ENCODE measurements around the gene ANKRD31. TPM values are rescaled to one million over a fixed set of nuclear protein-coding genes. Genes with fewer than 3 reads are reported as not detected.
"Not testable (repeated sequence)": the region's sequence is repeated elsewhere in the genome, so short reads cannot be mapped to it uniquely, and the experiment has no call there.

The ANKRD31 gene
- total and polyA plus RNA-seq, 11 donors: 0.04 to 0.17 (median 0.09) TPM; not detected in 5

- H3K4me3 ChIP-seq: no peak overlapping the region
- ATAC-seq (no peak), DNase-seq (no peak)
- H3K4me1 ChIP-seq: no peaks in the 10 kb centered on the region
- TF ChIP-seq, protein P1, sequence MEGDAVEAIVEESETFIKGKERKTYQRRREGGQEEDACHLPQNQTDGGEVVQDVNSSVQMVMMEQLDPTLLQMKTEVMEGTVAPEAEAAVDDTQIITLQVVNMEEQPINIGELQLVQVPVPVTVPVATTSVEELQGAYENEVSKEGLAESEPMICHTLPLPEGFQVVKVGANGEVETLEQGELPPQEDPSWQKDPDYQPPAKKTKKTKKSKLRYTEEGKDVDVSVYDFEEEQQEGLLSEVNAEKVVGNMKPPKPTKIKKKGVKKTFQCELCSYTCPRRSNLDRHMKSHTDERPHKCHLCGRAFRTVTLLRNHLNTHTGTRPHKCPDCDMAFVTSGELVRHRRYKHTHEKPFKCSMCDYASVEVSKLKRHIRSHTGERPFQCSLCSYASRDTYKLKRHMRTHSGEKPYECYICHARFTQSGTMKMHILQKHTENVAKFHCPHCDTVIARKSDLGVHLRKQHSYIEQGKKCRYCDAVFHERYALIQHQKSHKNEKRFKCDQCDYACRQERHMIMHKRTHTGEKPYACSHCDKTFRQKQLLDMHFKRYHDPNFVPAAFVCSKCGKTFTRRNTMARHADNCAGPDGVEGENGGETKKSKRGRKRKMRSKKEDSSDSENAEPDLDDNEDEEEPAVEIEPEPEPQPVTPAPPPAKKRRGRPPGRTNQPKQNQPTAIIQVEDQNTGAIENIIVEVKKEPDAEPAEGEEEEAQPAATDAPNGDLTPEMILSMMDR (IDR thresholded peaks at IDR 0.05): no peak
- no peak for TF ChIP-seq POLR2A (IDR thresholded peaks at IDR 0.05)
- H3K36me3 ChIP-seq: no peaks in the 10 kb centered on the region
- intact Hi-C loops (cut with DNase I): loop anchor here in 1 of 10 donors (10.0 kb wide), 1 partner anchor 206 kb away; the partner anchor contains the start of gene GCNT4
- H3K9me3 ChIP-seq: peaks cover 0 to 12% (median 0%) of the 10 kb centered on the region in 12 donors
- H3K27me3 ChIP-seq: peaks cover 0 to 1% (median 0%) of the 10 kb centered on the region in 9 donors
- 84 to 96% (median 87%) methylated on average over 2 of the region's 2 CpGs for WGBS, 4 donors
- no peak overlapping the region for H3K27ac ChIP-seq
Observed at GRCh38 chr5:75260708-75261107, 24.0 kb upstream of the ANKRD31 start.

DNA sequence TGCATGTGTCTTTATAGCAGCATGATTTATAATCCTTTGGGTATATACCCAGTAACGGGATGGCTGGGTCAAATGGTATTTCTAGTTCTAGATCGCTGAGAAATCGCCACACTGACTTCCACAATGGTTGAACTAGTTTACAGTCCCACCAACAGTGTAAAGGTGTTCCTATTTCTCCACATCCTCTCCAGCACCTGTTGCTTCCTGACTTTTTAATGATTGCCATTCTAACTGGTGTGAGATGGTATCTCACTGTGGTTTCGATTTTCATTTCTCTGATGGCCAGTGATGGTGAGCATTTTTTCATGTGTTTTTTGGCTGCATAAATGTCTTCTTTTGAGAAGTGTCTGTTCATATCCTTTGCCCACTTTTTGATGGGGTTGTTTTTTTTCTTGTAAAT lies 13.8 kb upstream of the ANKRD31 start:
- H3K27ac ChIP-seq; DNase-seq; H3K4me3 ChIP-seq; H3K36me3 ChIP-seq; H3K9me3 ChIP-seq; ATAC-seq; intact Hi-C loops (cut with DNase I); H3K4me1 ChIP-seq: not testable (repeated sequence)
- H3K27me3 ChIP-seq: peaks cover 0 to 15% (median 0%) of the 10 kb centered on the region in 9 donors
- 67 to 85% (median 80%) methylated on average over 4 of the region's 4 CpGs for WGBS, 4 donors

- ATAC-seq: no peak
- Histone ChIP-seq H3K27ac (no peak overlapping the region), H3K9me3 (no peaks in the 10 kb centered on the region), H3K36me3 (no peaks in the 10 kb centered on the region), H3K4me1 (no peaks in the 10 kb centered on the region), H3K27me3 (peaks cover 0 to 12% (median 0%) of the 10 kb centered on the region in 9 donors), H3K4me3 (no peak overlapping the region)
- WGBS, 4 donors: 86 to 97% (median 91%) methylated on average over 2 of the region's 2 CpGs
- intact Hi-C loops (cut with DNase I): no loop called here
- no peak for TF ChIP-seq POLR2A (IDR thresholded peaks at IDR 0.05)
- TF ChIP-seq, protein P1 (IDR thresholded peaks at IDR 0.05): no peak
- DNase-seq: no peak
Observed at GRCh38 chr5:75245023-75245422, 8.3 kb upstream of the ANKRD31 start.

DNA sequence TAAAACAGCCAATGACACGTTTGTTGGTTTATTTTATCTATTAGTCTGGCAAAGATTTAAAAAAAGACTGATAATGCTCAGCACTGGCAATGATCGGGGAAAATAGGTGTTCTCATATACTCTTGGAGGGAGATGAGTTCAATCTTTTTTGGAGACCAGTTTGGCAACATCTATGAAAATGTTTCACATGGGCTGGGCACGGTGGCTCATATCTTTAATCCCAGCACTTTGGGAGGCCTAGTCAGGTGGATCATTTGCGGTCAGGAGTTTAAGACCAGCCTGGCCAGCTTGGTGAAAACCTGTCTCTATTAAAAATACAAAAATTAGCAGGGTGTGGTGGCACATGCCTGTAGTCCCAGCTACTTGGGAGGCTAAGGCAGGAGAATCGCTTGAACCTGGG lies 6.8 kb upstream of the ANKRD31 start:
- DNase-seq (no peak), ATAC-seq (no peak)
- intact Hi-C loops (cut with DNase I): no loop called here
- Histone ChIP-seq H3K27ac (no peak overlapping the region), H3K36me3 (no peaks in the 10 kb centered on the region), H3K27me3 (peaks cover 0 to 8% (median 0%) of the 10 kb centered on the region in 9 donors), H3K4me3 (no peak overlapping the region), H3K4me1 (no peaks in the 10 kb centered on the region), H3K9me3 (no peaks in the 10 kb centered on the region)
- TF ChIP-seq, protein P1 (IDR thresholded peaks at IDR 0.05): no peak
- no peak for TF ChIP-seq POLR2A (IDR thresholded peaks at IDR 0.05)
- 80 to 87% (median 82%) methylated on average over 5 of the region's 5 CpGs for WGBS, 4 donors

DNA sequence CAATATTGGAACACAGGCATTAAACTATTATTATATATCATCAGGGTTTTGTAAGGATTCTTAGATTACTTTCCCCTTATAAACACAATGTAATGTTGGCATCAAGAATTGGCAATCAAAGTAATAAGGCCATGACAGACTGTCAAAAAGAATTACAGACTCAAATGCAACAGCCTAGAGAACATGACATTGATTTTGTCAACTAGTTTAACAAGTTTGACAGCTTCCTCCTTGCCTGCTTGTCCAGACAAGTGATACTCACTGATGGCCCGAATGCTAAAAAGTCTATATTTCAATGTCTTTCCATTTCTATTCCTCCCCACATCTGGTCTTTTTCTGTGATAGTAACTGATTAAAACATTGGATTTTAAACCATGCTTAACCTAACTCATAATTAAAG lies 6.4 kb upstream of the ANKRD31 start:
- no peaks in the 10 kb centered on the region for H3K9me3 ChIP-seq
- no peak overlapping the region for H3K4me3 ChIP-seq
- peaks cover 0 to 4% (median 0%) of the 10 kb centered on the region in 9 donors for H3K27me3 ChIP-seq
- H3K4me1 ChIP-seq: no peaks in the 10 kb centered on the region
- ATAC-seq (no peak), DNase-seq (no peak)
- WGBS, 4 donors: 68 to 76% (median 73%) methylated on average over 1 of the region's 1 CpG
- intact Hi-C loops (cut with DNase I): no loop called here
- no peak overlapping the region for H3K27ac ChIP-seq
- H3K36me3 ChIP-seq: no peaks in the 10 kb centered on the region
- TF ChIP-seq, protein P1 (IDR thresholded peaks at IDR 0.05): no peak
- TF ChIP-seq POLR2A (IDR thresholded peaks at IDR 0.05): no peak
